CD4-positive, alpha-beta memory T cell (primary cell): ENCODE data around the gene MAP4K1. TPM values are rescaled to one million over a fixed set of nuclear protein-coding genes. Genes with fewer than 3 reads are reported as not detected.

Experiments used
- CTCF ChIA-PET: fragments of 350-600 bp; sonication (Branson Sonifier 250); formaldehyde crosslinking; loops from one replicate; lab custom pipeline; 2021; ENCODE audit warnings: inconsistent platforms; ENCODE audit not compliant: partially characterized antibody; lab: Charles Lee
- POLR2A ChIA-PET: fragments of 350-600 bp; sonication (Branson Sonifier 250); formaldehyde crosslinking; loops from one replicate; lab custom pipeline; 2021; ENCODE audit not compliant: partially characterized antibody; lab: Charles Lee
- DNase-seq, 5 donors: peaks; one replicate each; pipeline versions ENCODE4 v3.0.0 to v3.0.0-alpha.2; 2020 to 2022; ENCODE audit warnings: mixed read lengths in 1 of 5
- H3K27ac ChIP-seq: one replicate; pipeline ENCODE4 v1.7.0; 2013; ENCODE audit warnings: low read depth, low read length
- H3K27me3 ChIP-seq: 2 replicates; pipeline ENCODE4 v1.7.0; 2013; ENCODE audit warnings: mild to moderate bottlenecking, low read length, moderate library complexity; ENCODE audit not compliant: insufficient read depth
- H3K36me3 ChIP-seq: 2 replicates; pipeline ENCODE4 v1.7.0; 2013; ENCODE audit warnings: mild to moderate bottlenecking, low read length, moderate library complexity; ENCODE audit not compliant: insufficient read depth
- H3K4me1 ChIP-seq: 2 replicates; pipeline ENCODE4 v1.7.0; 2013; ENCODE audit warnings: mild to moderate bottlenecking, low read length, moderate library complexity; ENCODE audit not compliant: insufficient read depth
- H3K4me3 ChIP-seq, 2 donors: one replicate each; pipeline ENCODE4 v1.7.0; 2013; ENCODE audit warnings: low read length in 2 of 2, mild to moderate bottlenecking in 1 of 2
- H3K9me3 ChIP-seq, 2 donors: one replicate each; pipeline ENCODE4 v1.7.0; 2013; ENCODE audit warnings: low read length in 2 of 2, control low read depth in 1 of 2; ENCODE audit not compliant: control insufficient read depth in 1 of 2
- H3K27ac Mint-ChIP-seq, 7 donors: one replicate each; pipeline ENCODE4 v1.8.0; 2020 to 2021; ENCODE audit warnings: mixed read lengths in 7 of 7, mild to moderate bottlenecking in 6 of 7, inconsistent platforms in 3 of 7, moderate library complexity in 3 of 7
- H3K27me3 Mint-ChIP-seq, 2 donors: one replicate each; pipeline ENCODE4 v1.8.0; 2020 to 2021; ENCODE audit warnings: mixed read lengths in 2 of 2
- H3K36me3 Mint-ChIP-seq, 2 donors: one replicate each; pipeline ENCODE4 v1.8.0; 2020 to 2021; ENCODE audit warnings: mixed read lengths in 2 of 2, inconsistent platforms in 1 of 2, mild to moderate bottlenecking in 1 of 2
- H3K4me1 Mint-ChIP-seq, 4 donors: one replicate each; pipeline ENCODE4 v1.8.0; 2020 to 2021; ENCODE audit warnings: mixed read lengths in 4 of 4, mild to moderate bottlenecking in 1 of 4
- H3K4me3 Mint-ChIP-seq, 8 donors: one replicate each; pipeline ENCODE4 v1.8.0; 2020 to 2021; ENCODE audit warnings: mixed read lengths in 8 of 8, mild to moderate bottlenecking in 7 of 8, moderate library complexity in 6 of 8, inconsistent platforms in 3 of 8
- H3K9me3 Mint-ChIP-seq, 8 donors: one replicate each; pipeline ENCODE4 v1.8.0; 2020 to 2021; ENCODE audit warnings: mixed read lengths in 8 of 8, mild to moderate bottlenecking in 5 of 8, inconsistent platforms in 3 of 8, moderate library complexity in 1 of 8
- intact Hi-C: fragments of 100-400 bp; cut with micrococcal nuclease; formaldehyde crosslinking; loops from one replicate; pipeline ENCODE4 v1.15.1; 2023
- polyA plus RNA-seq, 2 donors: library from polyadenylated mRNA; unstranded; fragments of 300-500 nt; fragmentation: Illumina TruSeq; gene quantifications; one replicate each; pipeline ENCODE4 v1.2.3, GENCODE V29; 2021
- total RNA-seq, 2 experiments: library from RNA; stranded (reverse); gene quantifications; one replicate each; pipeline ENCODE4 v1.2.3, GENCODE V29; 2021

MAP4K1 gene
- total and polyA plus RNA-seq, 4 experiments from 2014 or later: 142 to 361 (median 262) TPM

GRCh38 chr19:38647966-38648768 lies 30.4 kb upstream of the MAP4K1 start:
- Histone ChIP-seq H3K4me1 (peaks cover 54% of the 10 kb centered on the region), H3K27ac (peak overlapping the region; percentile 74), H3K36me3 (no peaks in the 10 kb centered on the region), H3K27me3 (no peaks in the 10 kb centered on the region), H3K4me3 (peak overlapping the region; percentile 80 to 81), H3K9me3 (no peaks in the 10 kb centered on the region)
- no peaks in the 10 kb centered on the region for H3K9me3 Mint-ChIP-seq
- POLR2A ChIA-PET: interaction anchor here (0.9 to 3.6 kb wide), 30 partner anchors 9 to 274 kb away, joined by 3 to 28 read pairs (median 6); partner anchors contain the start of genes ECH1, EIF3K, FAM98C and MAP4K1
- H3K36me3 Mint-ChIP-seq: peaks cover 0 to 11% of the 10 kb centered on the region in 2 donors
- H3K4me1 Mint-ChIP-seq: peaks cover 32 to 59% (median 45%) of the 10 kb centered on the region in 4 donors
- CTCF ChIA-PET: interaction anchor here (0.7 to 3.0 kb wide), 13 partner anchors 12 to 282 kb away, joined by 3 to 12 read pairs (median 4); partner anchors contain the start of genes FAM98C, MRPS12 and SARS2
- no peaks in the 10 kb centered on the region for H3K27me3 Mint-ChIP-seq
- H3K27ac Mint-ChIP-seq: peak overlapping the region; percentile 82 to 93 (median 85)
- peak overlapping the region; percentile 91 to 98 (median 95) for H3K4me3 Mint-ChIP-seq
- intact Hi-C loops: loop anchor here (1.0 to 2.0 kb wide), 6 partner anchors 8 to 312 kb away; partner anchors contain the start of genes NFKBIB and SIRT2
- DNase-seq: no peak

- Mint-ChIP-seq H3K27me3 (no peaks in the 10 kb centered on the region), H3K27ac (peak within 1 kb of the TSS; percentile 85 to 94 (median 91)), H3K36me3 (peaks cover 0 to 11% of the 10 kb centered on the region in 2 donors), H3K9me3 (no peaks in the 10 kb centered on the region), H3K4me1 (peaks cover 29 to 52% (median 41%) of the 10 kb centered on the region in 4 donors), H3K4me3 (peak within 1 kb of the TSS; percentile 91 to 98 (median 95))
- Histone ChIP-seq H3K36me3 (no peaks in the 10 kb centered on the region), H3K9me3 (no peaks in the 10 kb centered on the region), H3K27me3 (no peaks in the 10 kb centered on the region), H3K27ac (peak within 1 kb of the TSS; percentile 74), H3K4me3 (peak within 1 kb of the TSS; percentile 80 to 81), H3K4me1 (peaks cover 50% of the 10 kb centered on the region)
- intact Hi-C loops: loop anchor here (1.0 to 2.0 kb wide), 6 partner anchors 9 to 311 kb away; partner anchors contain the start of genes NFKBIB and SIRT2
- CTCF ChIA-PET: interaction anchor here (0.7 to 3.0 kb wide), 12 partner anchors 11 to 283 kb away, joined by 3 to 12 read pairs (median 4); partner anchors contain the start of genes FAM98C, MRPS12 and SARS2
- peak; percentile 98 to 100 (median 100) for DNase-seq
- POLR2A ChIA-PET: interaction anchor here (0.9 to 3.6 kb wide), 29 partner anchors 9 to 273 kb away, joined by 3 to 28 read pairs (median 6); partner anchors contain the start of genes ECH1, EIF3K, FAM98C and MAP4K1
Measured at GRCh38 chr19:38647368-38647965, 29.7 kb upstream of the MAP4K1 start, which contains the start of gene ACTN4. ACTN4 (plus strand) TSS chr19:38647649; CDS start chr19:38647746, 97 bp downstream.

- Mint-ChIP-seq H3K4me1 (peaks cover 16 to 28% (median 21%) of the 10 kb centered on the region in 4 donors), H3K36me3 (peaks cover 0 to 11% of the 10 kb centered on the region in 2 donors), H3K27me3 (no peaks in the 10 kb centered on the region), H3K27ac (no peak overlapping the region), H3K9me3 (peaks cover 0 to 2% (median 0%) of the 10 kb centered on the region in 8 donors), H3K4me3 (no peak overlapping the region)
- Histone ChIP-seq H3K4me1 (peaks cover 22% of the 10 kb centered on the region), H3K9me3 (no peaks in the 10 kb centered on the region), H3K4me3 (no peak overlapping the region), H3K27me3 (no peaks in the 10 kb centered on the region), H3K27ac (no peak overlapping the region), H3K36me3 (no peaks in the 10 kb centered on the region)
- POLR2A ChIA-PET: interaction anchor here (0.5 to 0.9 kb wide), 2 partner anchors 12 to 84 kb away, joined by 3 to 4 read pairs; no protein-coding TSS in a partner anchor
- CTCF ChIA-PET: interaction anchor here (0.7 to 1.9 kb wide), 4 partner anchors 11 to 286 kb away, joined by 3 to 6 read pairs (median 5); partner anchors contain the start of genes MAP4K1, MRPS12 and SARS2
- intact Hi-C loops: no loop called here
- DNase-seq: no peak
Measured at GRCh38 chr19:38644719-38645118, 27.0 kb upstream of the MAP4K1 start.

GRCh38 chr19:38642176-38642575 lies 24.4 kb upstream of the MAP4K1 start:
- POLR2A ChIA-PET: interaction anchor here (1.6 kb wide), 1 partner anchor 24 kb away, joined by 4 read pairs; the partner anchor contains the start of gene EIF3K
- Mint-ChIP-seq H3K27me3 (no peaks in the 10 kb centered on the region), H3K4me3 (no peak overlapping the region), H3K36me3 (no peaks in the 10 kb centered on the region), H3K4me1 (peaks cover 3 to 11% (median 6%) of the 10 kb centered on the region in 4 donors), H3K9me3 (peaks cover 0 to 2% (median 0%) of the 10 kb centered on the region in 8 donors), H3K27ac (no peak overlapping the region)
- no peaks in the 10 kb centered on the region for H3K36me3 ChIP-seq
- DNase-seq: no peak
- no peaks in the 10 kb centered on the region for H3K9me3 ChIP-seq
- H3K27me3 ChIP-seq: no peaks in the 10 kb centered on the region
- H3K4me1 ChIP-seq: peaks cover 8% of the 10 kb centered on the region
- CTCF ChIA-PET: interaction anchor here (1.1 to 1.9 kb wide), 3 partner anchors 52 to 240 kb away, joined by 3 to 8 read pairs (median 5); partner anchors contain the start of gene FAM98C
- no peak overlapping the region for H3K27ac ChIP-seq
- no peak overlapping the region for H3K4me3 ChIP-seq
- intact Hi-C loops: no loop called here

- no peak overlapping the region for H3K4me3 ChIP-seq
- H3K27me3 ChIP-seq: no peaks in the 10 kb centered on the region
- H3K36me3 Mint-ChIP-seq: peaks cover 4% of the 10 kb centered on the region in 2 donors
- no peaks in the 10 kb centered on the region for H3K27me3 Mint-ChIP-seq
- peaks cover 7 to 26% (median 20%) of the 10 kb centered on the region in 4 donors for H3K4me1 Mint-ChIP-seq
- H3K27ac ChIP-seq: no peak overlapping the region
- peaks cover 0 to 3% (median 0%) of the 10 kb centered on the region in 8 donors for H3K9me3 Mint-ChIP-seq
- DNase-seq: no peak
- intact Hi-C loops: no loop called here
- ChIA-PET CTCF (interaction anchor here (0.9 to 7.3 kb wide), 6 partner anchors 47 to 289 kb away, joined by 3 to 35 read pairs (median 5); partner anchors contain the start of genes FAM98C, MRPS12 and SARS2), POLR2A (interaction anchor here (1.6 kb wide), 1 partner anchor 22 kb away, joined by 4 read pairs; the partner anchor contains the start of gene EIF3K)
- H3K4me1 ChIP-seq: peaks cover 21% of the 10 kb centered on the region
- no peak overlapping the region for H3K4me3 Mint-ChIP-seq
- no peaks in the 10 kb centered on the region for H3K36me3 ChIP-seq
- no peak overlapping the region for H3K27ac Mint-ChIP-seq
- H3K9me3 ChIP-seq: no peaks in the 10 kb centered on the region
Measured at GRCh38 chr19:38640368-38640767, 22.6 kb upstream of the MAP4K1 start.

GRCh38 chr19:38639679-38640078 lies 21.9 kb upstream of the MAP4K1 start:
- Histone ChIP-seq H3K4me3 (no peak overlapping the region), H3K4me1 (peaks cover 28% of the 10 kb centered on the region), H3K9me3 (no peaks in the 10 kb centered on the region), H3K27me3 (no peaks in the 10 kb centered on the region), H3K36me3 (peaks cover 7% of the 10 kb centered on the region), H3K27ac (no peak overlapping the region)
- H3K27ac Mint-ChIP-seq: peak overlapping the region in 1 of 7 donors; percentile 19
- intact Hi-C loops: loop anchor here (5.0 kb wide), 1 partner anchor 82 kb away; no protein-coding TSS in a partner anchor
- H3K36me3 Mint-ChIP-seq: peaks cover 6 to 8% of the 10 kb centered on the region in 2 donors
- POLR2A ChIA-PET: interaction anchor here (1.0 to 1.2 kb wide), 2 partner anchors 9 to 95 kb away, joined by 3 read pairs; no protein-coding TSS in a partner anchor
- no peak for DNase-seq
- CTCF ChIA-PET: interaction anchor here (2.4 to 7.6 kb wide), 3 partner anchors 125 to 290 kb away, joined by 6 to 161 read pairs (median 35); partner anchors contain the start of genes FAM98C, MRPS12 and SARS2
- no peaks in the 10 kb centered on the region for H3K27me3 Mint-ChIP-seq
- H3K4me3 Mint-ChIP-seq: no peak overlapping the region
- peaks cover 0 to 3% (median 0%) of the 10 kb centered on the region in 8 donors for H3K9me3 Mint-ChIP-seq
- H3K4me1 Mint-ChIP-seq: peaks cover 8 to 32% (median 24%) of the 10 kb centered on the region in 4 donors
